Measurements from ENCODE around the gene ARHGAP27.
A peak's percentile ranks its signal among the peaks of the same experiment; 100 is the strongest.

ARHGAP27 gene

DNA sequence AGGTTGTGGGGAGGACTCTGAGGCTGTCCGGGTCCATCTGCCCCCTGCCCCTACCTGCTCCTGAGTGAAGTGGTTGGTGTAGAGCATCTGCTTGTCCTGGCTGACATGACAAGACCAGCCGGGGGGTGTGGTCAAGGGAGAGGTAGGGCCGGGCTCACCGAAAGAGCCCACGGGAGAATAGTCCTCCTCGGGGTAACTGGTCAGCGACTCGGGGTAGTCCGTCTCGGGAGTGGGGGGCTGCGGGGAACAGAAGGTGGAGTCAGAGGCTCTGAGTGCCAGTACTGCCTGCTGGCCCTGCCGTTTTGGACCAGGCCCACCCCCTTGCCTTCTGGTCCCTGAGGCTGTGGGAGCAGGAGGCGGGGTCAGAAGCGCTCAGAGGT lies 27.8 kb downstream of the ARHGAP27 start:
- no peak for DNase-seq

DNA sequence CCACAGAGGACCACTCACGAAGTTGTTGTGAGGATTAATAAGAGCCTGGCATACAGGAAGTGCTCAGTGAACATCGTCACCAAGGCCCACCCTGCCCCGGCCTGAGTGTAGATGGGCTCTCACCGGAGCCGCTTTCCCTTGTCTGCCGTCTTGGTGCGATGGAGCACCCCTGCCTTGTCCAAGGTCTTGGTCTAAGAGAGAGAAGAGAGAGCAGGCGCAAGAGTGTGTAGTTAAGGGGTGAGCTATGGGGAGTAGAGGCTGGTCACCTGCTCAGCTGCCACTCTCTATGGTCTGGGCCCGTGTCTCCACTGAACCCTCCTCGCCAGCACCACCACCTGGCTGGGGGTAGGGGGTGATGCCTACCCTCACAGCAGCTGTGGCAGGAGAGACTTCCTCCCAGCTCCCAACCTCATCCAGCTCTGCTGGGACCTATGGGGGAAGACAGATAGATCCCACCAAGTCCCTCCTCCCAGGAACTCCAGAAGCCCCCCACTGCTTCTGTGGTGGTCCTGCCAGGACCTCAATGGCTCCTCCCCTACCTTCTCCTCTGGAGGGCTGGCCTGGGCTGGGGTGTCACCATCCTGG lies 28.7 kb downstream of the ARHGAP27 start:
- no peak for DNase-seq

DNA sequence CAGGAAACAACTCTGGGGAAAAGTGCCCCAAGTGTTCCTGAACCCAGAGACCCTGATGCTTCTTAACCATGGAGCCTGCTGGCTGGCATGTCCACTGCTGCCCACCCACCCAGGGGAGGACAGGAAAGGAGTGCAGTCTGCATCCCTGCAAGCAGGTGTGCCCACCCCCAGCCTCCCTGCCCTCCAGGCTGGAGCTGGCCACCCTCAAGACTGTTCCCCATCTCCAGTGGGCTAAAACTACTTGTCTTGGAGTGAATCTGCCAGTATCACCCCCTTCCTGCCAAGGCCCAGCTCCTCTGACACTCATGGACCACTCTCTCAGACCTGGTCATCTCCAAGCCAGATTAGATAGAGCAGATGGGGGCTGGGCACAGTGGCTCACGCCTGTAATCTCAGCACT lies 29.8 kb downstream of the ARHGAP27 start:
- no peak for DNase-seq

DNA sequence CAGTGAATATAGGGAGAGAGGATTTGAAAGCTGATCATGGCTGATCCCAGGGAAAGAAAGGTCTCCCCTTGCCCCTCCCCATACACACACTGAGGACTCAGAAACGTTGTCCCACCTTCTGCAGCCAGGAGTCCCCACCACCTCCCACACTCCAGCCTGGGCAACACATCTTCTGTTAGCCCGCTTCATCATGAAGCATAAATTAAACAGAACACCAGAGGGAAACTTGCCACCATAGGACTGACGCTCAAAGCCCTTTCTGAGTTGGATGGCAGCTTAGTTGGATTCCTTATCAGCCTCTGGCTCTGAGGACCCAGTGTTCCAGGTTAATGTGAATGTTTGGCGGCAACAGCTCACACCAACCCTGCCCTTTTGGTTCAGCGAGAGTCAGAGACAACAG lies 33.9 kb downstream of the ARHGAP27 start:
- no peak for DNase-seq

DNA sequence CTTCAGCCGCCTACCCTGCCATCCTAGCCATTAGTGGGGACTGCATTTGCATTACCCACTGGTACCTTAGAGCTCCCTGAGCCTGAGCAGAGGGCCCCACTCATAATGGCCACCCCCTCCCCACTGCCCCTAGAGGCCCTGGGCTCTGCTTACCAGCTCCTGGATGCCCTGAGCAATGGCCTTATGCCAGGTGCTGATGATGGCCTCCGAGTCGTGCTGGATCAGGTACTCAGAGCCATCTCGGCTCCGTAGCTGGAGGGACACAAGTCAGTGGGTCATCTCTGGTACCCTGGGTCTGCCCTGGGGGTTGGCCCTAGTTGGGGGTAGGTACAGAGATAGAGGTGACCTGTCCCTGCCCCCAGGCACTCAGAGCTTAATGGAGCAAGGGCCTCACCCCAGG lies 34.9 kb downstream of the ARHGAP27 start:
- no peak for DNase-seq

- no peak for DNase-seq
Observed at GRCh38 chr17:45396496-45397205, 36.0 kb downstream of the ARHGAP27 start.

DNA sequence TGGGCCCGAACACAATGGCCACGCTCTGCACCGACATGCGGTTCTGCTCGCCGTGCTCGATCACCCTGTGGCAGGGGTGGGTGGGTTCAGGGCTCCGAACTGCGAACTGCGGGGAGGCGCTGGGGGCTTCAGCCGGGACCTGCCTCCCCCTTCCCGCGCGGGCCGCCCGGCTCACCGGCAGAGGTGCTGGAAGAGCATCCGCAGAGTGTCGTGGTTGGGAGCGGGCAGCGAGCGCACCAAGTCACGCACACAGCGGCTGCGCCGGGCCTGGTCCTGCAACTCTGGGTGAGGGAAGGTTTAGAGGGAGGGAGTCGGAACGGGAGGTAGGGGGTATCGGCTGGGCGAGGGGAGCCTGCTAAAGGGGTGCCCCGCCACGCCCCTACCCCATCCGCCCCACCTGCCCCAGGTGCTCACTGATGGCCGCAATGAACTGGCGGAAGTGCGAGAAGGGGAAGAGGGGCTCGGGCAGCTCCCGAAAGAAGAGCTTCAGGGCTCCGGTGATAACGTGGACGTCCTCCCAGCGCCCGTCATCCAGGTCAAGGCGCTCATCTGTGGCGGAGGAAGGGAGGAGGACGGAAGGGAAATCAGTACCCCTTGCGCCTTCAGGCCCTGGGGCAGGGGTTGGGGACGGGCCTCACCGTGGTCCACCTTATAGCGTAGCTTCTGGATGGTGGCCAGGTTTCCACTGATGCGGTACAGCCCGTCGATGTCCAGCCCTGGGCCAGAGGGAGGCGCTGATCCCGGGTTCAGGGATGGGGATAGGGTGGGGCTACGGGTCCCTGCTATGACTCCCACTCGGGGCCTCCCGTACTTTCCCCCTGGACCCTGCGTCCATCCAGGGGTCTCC lies 36.9 kb downstream of the ARHGAP27 start:
- no peak for DNase-seq

DNA sequence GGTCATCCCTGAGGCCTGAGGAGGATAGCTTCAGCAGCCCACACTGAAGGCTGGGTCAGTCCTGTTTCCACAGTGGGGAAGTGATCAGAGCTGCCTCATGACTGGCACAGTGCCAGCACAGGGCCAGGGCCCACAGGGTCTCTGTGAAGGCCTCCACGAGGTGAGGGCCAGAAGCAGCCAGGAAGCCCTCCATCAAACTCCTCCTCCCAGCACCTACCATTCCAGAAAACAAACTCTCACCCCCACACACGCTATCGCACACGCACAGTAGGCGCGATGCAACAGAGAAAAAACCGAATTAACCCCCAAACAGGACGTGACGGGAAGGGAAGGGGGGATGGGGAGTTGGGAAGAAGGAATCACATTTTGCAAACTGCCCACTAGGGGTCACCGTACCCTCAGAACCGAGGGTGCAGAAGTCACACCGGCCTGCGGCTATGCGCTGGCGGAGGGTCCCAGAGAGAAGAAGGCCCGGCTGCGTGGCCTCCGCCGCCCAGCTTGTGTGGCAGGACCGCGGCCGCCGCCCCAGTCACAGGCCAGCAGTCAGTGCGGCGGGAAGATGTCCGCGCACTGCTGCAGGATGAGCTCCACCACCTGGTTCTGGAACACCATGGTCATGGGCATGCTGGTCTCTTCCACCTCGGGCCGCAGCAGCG lies 37.6 kb downstream of the ARHGAP27 start:
- DNase-seq: peak; percentile 24 to 36

DNA sequence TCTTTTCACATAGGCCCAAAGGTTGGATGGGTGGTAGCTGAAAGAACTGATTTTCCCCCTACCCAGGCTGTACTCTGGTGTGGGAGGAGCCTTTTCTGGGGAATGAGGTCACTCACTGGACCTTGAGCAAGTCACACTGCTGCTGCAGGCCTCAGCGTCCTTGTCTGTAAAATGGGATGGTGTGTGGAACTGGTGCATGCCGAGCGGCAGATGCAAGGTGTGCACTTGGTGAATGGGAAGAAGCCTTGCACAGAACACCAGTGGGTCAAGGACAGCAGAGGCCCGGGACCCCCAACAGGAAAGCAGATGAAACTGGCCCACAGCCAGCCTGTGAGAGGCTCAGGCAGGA lies 38.1 kb downstream of the ARHGAP27 start:
- no peak for DNase-seq

DNA sequence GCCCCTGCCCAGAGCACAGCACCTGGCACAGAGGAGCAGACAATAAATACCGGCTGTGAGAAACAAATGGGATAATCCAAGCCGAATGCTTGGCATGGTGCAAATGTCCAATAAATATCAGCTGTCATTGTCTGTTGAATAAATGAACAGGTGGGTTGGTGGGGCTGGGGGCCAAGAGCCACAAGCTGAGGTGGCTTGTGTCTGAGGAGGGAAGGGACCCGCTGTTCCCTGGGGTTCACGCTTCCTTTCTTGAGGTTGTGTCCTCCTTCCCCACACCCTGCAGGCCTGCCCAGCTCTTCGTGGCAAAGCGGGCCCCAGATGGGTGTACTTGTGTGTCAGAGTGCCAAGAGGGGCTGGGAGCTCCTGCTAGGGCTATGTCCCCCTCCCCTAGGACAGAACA lies 38.6 kb downstream of the ARHGAP27 start:
- no peak for DNase-seq

DNA sequence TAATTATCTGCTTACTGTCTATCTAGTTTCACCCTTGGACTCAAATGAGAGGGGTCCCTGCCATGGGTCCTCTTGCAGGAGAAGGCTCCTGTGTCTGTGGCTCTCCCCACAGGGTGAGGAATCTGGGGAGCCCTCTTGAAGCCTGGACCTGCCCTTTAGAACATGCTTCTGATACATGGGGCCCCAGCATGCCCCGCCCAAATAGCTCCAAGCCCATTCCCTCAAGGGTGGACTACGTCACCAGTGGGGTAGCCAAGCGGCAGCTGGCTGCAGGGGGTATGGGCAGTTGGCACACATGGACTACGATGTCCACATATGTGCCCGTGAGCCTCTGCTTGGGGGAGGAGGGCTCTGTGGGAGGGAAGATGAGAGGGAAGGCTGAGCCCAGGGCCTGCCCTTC lies 39.3 kb downstream of the ARHGAP27 start:
- no peak for DNase-seq

- no peak for DNase-seq
Observed at GRCh38 chr17:45391918-45392317, 40.8 kb downstream of the ARHGAP27 start.

DNA sequence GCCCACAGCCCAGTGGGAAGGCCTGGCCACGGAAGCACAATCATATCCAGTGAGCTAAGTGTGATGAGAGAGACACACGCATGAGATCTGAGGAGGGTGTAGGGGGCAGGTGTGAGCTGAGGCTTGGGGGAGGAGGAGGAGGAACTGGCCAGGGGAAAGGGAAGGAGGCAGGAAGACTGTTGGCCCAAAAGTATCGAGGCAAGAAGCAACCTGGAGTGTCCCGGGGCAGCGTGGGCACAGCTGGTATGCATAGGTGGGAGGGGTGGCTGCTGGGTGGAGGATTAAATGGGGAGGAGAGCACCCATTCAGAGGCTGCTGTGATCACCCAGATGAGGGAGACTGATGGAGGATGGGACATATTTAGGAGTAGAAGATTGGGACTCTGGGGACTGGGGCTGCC lies 41.4 kb downstream of the ARHGAP27 start:
- DNase-seq: no peak

- no peak for DNase-seq
Observed at GRCh38 chr17:45389354-45389753, 43.3 kb downstream of the ARHGAP27 start.

- DNase-seq: no peak
Observed at GRCh38 chr17:45388604-45389325, 43.9 kb downstream of the ARHGAP27 start.

- no peak for DNase-seq
Observed at GRCh38 chr17:45387739-45388138, 44.9 kb downstream of the ARHGAP27 start.

DNA sequence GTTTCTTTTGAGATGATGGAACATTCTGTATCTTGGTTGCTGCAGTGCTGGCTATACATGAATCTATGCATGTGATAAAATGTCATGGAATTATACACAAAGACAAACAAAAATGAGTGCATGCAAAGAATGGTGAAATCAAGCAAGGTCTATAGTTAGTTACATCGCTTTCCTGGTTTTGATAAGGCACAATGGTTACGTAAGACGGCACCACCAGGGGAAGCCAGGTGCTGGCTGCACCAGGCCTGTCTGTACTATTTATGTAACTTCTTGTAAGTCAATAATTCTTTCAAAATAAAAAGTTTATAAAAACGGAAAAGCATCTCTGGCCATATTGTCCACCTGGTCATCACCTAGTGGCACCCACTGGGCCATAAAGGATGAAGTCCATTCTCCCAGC lies 46.5 kb downstream of the ARHGAP27 start:
- no peak for DNase-seq

DNA sequence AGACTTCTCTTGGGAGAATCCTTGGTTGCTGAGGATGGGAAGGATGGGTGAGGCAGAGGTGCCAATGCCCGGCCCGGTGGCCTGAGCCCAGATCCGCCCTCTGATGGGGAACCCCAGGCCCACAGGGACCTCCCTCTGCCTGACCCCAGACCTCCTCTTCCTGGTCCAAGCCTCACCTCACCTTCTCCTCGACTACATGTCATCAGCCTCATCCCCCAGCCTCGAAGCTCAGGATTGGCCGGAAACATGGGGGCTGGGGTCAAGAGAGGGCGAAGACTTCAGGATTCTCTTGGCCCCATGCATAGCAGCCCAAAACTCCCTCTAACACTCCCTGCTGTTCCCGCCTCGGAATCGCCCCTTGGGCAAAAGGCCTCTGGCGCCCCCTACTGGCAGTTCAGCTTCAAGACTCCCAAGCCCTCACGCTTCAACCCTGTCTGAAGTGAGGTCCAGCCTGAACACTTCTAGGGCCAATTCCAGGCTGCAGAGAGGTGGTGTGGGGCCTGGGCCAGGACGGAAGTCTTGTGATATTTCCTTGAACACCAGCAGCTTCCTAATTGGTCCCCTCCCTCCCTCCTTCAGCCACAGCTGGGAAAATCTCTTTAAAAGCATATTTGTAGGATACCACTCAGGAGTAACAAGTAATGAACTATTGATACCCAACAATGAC lies 47.2 kb downstream of the ARHGAP27 start:
- peak; percentile 89 to 94 for DNase-seq

GRCh38 chr17:45384789-45385262 lies 47.8 kb downstream of the ARHGAP27 start:
- DNase-seq: no peak

GRCh38 chr17:45384047-45384788 lies 48.5 kb downstream of the ARHGAP27 start:
- no peak for DNase-seq

- no peak for DNase-seq
Observed at GRCh38 chr17:45383003-45383402, 49.7 kb downstream of the ARHGAP27 start.

Measured in activated CD4-positive, alpha-beta T cell treated with anti-CD3 and anti-CD28 coated beads for 4 hours (primary cell).